Peyer's patch (tissue), 4 donors: ENCODE measurements around the gene COL2A1.

ENCODE experiments used
- CTCF ChIP-seq, 6 experiments: fragments of 450-650 bp in 4 of 6; fragments of 200-600 bp in 2 of 6; sonication (generic) in 1 of 6; IDR thresholded peaks; one replicate each; pipeline ENCODE4 v1.5.1; 2017 to 2019; ENCODE audit warnings: antibody characterized with exemption in 6 of 6, mild to moderate bottlenecking in 3 of 6, moderate library complexity in 1 of 6
- POLR2A ChIP-seq, 2 donors: fragments of 450-650 bp; IDR thresholded peaks; one replicate each; pipeline ENCODE4 v1.5.1; 2017; ENCODE audit warnings: antibody characterized with exemption in 2 of 2, mild to moderate bottlenecking in 2 of 2, moderate library complexity in 2 of 2

GRCh38 chr12:47970843-47971242 is 33.4 kb downstream of the COL2A1 start:
- TF ChIP-seq CTCF (IDR thresholded peaks at IDR 0.05) (no peak), POLR2A (IDR thresholded peaks at IDR 0.05) (no peak)
